ENCODE data around the gene TADA3.

GRCh38 chr3:9806137-9806536 is 13.9 kb upstream of the TADA3 start:
- TF ChIP-seq, protein P1, sequence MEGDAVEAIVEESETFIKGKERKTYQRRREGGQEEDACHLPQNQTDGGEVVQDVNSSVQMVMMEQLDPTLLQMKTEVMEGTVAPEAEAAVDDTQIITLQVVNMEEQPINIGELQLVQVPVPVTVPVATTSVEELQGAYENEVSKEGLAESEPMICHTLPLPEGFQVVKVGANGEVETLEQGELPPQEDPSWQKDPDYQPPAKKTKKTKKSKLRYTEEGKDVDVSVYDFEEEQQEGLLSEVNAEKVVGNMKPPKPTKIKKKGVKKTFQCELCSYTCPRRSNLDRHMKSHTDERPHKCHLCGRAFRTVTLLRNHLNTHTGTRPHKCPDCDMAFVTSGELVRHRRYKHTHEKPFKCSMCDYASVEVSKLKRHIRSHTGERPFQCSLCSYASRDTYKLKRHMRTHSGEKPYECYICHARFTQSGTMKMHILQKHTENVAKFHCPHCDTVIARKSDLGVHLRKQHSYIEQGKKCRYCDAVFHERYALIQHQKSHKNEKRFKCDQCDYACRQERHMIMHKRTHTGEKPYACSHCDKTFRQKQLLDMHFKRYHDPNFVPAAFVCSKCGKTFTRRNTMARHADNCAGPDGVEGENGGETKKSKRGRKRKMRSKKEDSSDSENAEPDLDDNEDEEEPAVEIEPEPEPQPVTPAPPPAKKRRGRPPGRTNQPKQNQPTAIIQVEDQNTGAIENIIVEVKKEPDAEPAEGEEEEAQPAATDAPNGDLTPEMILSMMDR (conservative IDR thresholded peaks at IDR 0.05; ENCODE audit: low read length) = no peak
- no peak for TF ChIP-seq EZH2phosphoT487 (IDR thresholded peaks at IDR 0.05; ENCODE audit: borderline replicate concordance, low read depth, low read length)
